SU-DHL-6 (cell line): ENCODE measurements around the gene SOX6.

Experiments used
- CTCF ChIP-seq: fragments of 200-600 bp; sonication (generic); IDR thresholded peaks from one replicate; pipeline ENCODE4 v1.5.1; 2017; ENCODE audit warnings: antibody characterized with exemption, mild to moderate bottlenecking, low read length, moderate library complexity; ENCODE audit not compliant: insufficient read depth, poor library complexity, severe bottlenecking
- EZH2phosphoT487 ChIP-seq: fragments of 200-600 bp; sonication (generic), shearing (Covaris generic); conservative IDR thresholded peaks from 2 replicates; pipeline ENCODE4 v1.6.1; 2018; ENCODE audit warnings: mild to moderate bottlenecking, antibody characterized with exemption, low read length, moderate library complexity, mixed read lengths

GRCh38 chr11:15969701-15970329 is 386.5 kb downstream of the SOX6 start:
- no peak for TF ChIP-seq CTCF
- TF ChIP-seq EZH2phosphoT487: no peak
